A549 (cell line): Measurements from ENCODE around the gene CCDC18. TPM values are rescaled to one million over a fixed set of nuclear protein-coding genes. Genes with fewer than 3 reads are reported as not detected.

ENCODE experiments used
- ATAC-seq, 2 experiments: fragments of 200-7000 bp in 1 of 2; fragments of >200 bp in 1 of 2; cut with Nextera tagmentation in 1 of 2; cut with Tn5 transposase in 1 of 2; 3 replicates each; pipeline versions ENCODE4 v1.8.0 to v1.9.1; 2018 to 2020; ENCODE audit warnings: mild to moderate bottlenecking in 1 of 2, moderate library complexity in 1 of 2
- CTCF ChIA-PET: fragments of 300-600 bp; sonication (Branson Sonifier 250); formaldehyde crosslinking; extraction: SDS; loops from one replicate; lab custom pipeline; 2021; ENCODE audit warnings: antibody characterized with exemption, inconsistent platforms; lab: Yijun Ruan, JAX
- POLR2A ChIA-PET: fragments of 350-600 bp; formaldehyde crosslinking; extraction: SDS; loops from one replicate; lab custom pipeline; 2021; ENCODE audit warnings: antibody characterized with exemption, inconsistent platforms; lab: Yijun Ruan, JAX
- DNase-seq, 2 experiments: peaks; one replicate each; pipeline versions ENCODE4 v3.0.0 to v3.0.0-alpha.2; 2011 to 2016; ENCODE audit warnings: low read depth in 1 of 2, low spot score in 1 of 2
- FAIRE-seq: peaks from 2 replicates; lab custom pipeline; 2011; peaks lifted over from hg19 to GRCh38; lab: Jason Lieb, UNC
- H3K27ac ChIP-seq, 2 experiments: fragments of >200 bp; sonication (Bioruptor Twin); formaldehyde crosslinking; 3 replicates each; pipeline ENCODE4 v1.5.1; 2016 to 2017
- H3K4me1 ChIP-seq: fragments of >200 bp; sonication (Bioruptor Twin); formaldehyde crosslinking; 3 replicates; pipeline ENCODE4 v1.6.1; 2016
- H3K4me2 ChIP-seq: fragments of >200 bp; sonication (Bioruptor Twin); formaldehyde crosslinking; 3 replicates; pipeline ENCODE4 v1.6.1; 2016
- H3K4me3 ChIP-seq: fragments of >200 bp; sonication (Bioruptor Twin); formaldehyde crosslinking; 3 replicates; pipeline ENCODE4 v1.5.1; 2016
- H3K9me3 ChIP-seq: fragments of >200 bp; sonication (Bioruptor Twin); formaldehyde crosslinking; 3 replicates; pipeline ENCODE4 v1.6.1; 2016
- BHLHE40 ChIP-seq: IDR thresholded peaks from 2 replicates; pipeline ENCODE4 v1.6.1; 2012; ENCODE audit warnings: low read depth, low read length, inconsistent platforms
- CBX2 ChIP-seq: fragments of 200-600 bp; sonication (generic); IDR thresholded peaks from 2 replicates; pipeline ENCODE4 v1.6.1; 2016; ENCODE audit warnings: low read depth, mild to moderate bottlenecking, borderline replicate concordance
- CEBPB ChIP-seq, 2 experiments: fragments of >200 bp in 1 of 2; sonication (Bioruptor Twin) in 1 of 2; formaldehyde crosslinking in 1 of 2; IDR thresholded peaks; 2 replicates each; pipeline ENCODE4 v1.6.1; 2012 to 2016
- CHD2 ChIP-seq: fragments of 150-350 bp; IDR thresholded peaks from 2 replicates; pipeline ENCODE4 v1.6.1; 2014; ENCODE audit warnings: low read length; ENCODE audit not compliant: partially characterized antibody
- EP300 ChIP-seq, 2 experiments: fragments of >200 bp; sonication (Bioruptor Twin); formaldehyde crosslinking; IDR thresholded peaks; 2 replicates in 1 of 2; 3 replicates in 1 of 2; pipeline ENCODE4 v1.6.1; 2016 to 2017
- ESRRA ChIP-seq: fragments of 150-350 bp; IDR thresholded peaks from 2 replicates; pipeline ENCODE4 v1.6.1; 2014; ENCODE audit warnings: mild to moderate bottlenecking, low read length, borderline replicate concordance
- FOSB ChIP-seq: fragments of 250-450 bp; sonication (Bioruptor Pico); IDR thresholded peaks from 2 replicates; pipeline ENCODE4 v1.5.0; 2020; ENCODE audit warnings: mild to moderate bottlenecking, moderate library complexity
- FOXS1 ChIP-seq: fragments of 250-450 bp; sonication (Bioruptor Pico); IDR thresholded peaks from 2 replicates; pipeline ENCODE4 v1.5.0; 2020; ENCODE audit warnings: mild to moderate bottlenecking, moderate library complexity
- GATA3 ChIP-seq: IDR thresholded peaks from 2 replicates; pipeline ENCODE4 v1.6.1; 2012; ENCODE audit warnings: borderline replicate concordance
- HDAC2 ChIP-seq: fragments of 200-600 bp; sonication (generic); IDR thresholded peaks from 2 replicates; pipeline ENCODE4 v1.6.1; 2016
- HOXA7 ChIP-seq: fragments of 250-450 bp; sonication (Bioruptor Pico); IDR thresholded peaks from 2 replicates; pipeline ENCODE4 v1.5.0; 2020; ENCODE audit warnings: mild to moderate bottlenecking, moderate library complexity
- HOXB5 ChIP-seq: fragments of 250-450 bp; sonication (Bioruptor Pico); IDR thresholded peaks from 2 replicates; pipeline ENCODE4 v1.5.0; 2020; ENCODE audit warnings: mild to moderate bottlenecking, moderate library complexity
- JUN ChIP-seq, 2 experiments: fragments of >200 bp; sonication (Bioruptor Twin); formaldehyde crosslinking; IDR thresholded peaks; 2 replicates in 1 of 2; 3 replicates in 1 of 2; pipeline ENCODE4 v1.6.1; 2016 to 2017
- JUNB ChIP-seq: fragments of >200 bp; sonication (Bioruptor Twin); formaldehyde crosslinking; IDR thresholded peaks from 2 replicates; pipeline ENCODE4 v1.6.1; 2016
- KDM1A ChIP-seq: fragments of 200-600 bp; sonication (generic); IDR thresholded peaks from 2 replicates; pipeline ENCODE4 v1.6.1; 2016; ENCODE audit warnings: low read depth, mild to moderate bottlenecking
- KDM5A ChIP-seq: fragments of 200-600 bp; sonication (generic); IDR thresholded peaks from 2 replicates; pipeline ENCODE4 v1.6.1; 2016; ENCODE audit warnings: antibody characterized with exemption, mild to moderate bottlenecking
- MYC ChIP-seq: IDR thresholded peaks from 2 replicates; pipeline ENCODE4 v1.6.1; 2012; ENCODE audit warnings: mild to moderate bottlenecking, inconsistent platforms, low read length, improper control_type of control experiment, borderline replicate concordance
- PBX3 ChIP-seq: IDR thresholded peaks from 2 replicates; pipeline ENCODE4 v1.6.1; 2012
- PHF8 ChIP-seq: fragments of 200-600 bp; sonication (generic); IDR thresholded peaks from 2 replicates; pipeline ENCODE4 v1.6.1; 2016; ENCODE audit warnings: low read depth, mild to moderate bottlenecking, antibody characterized with exemption, moderate library complexity, borderline replicate concordance
- RARB ChIP-seq: fragments of 250-450 bp; sonication (Bioruptor Pico); IDR thresholded peaks from 2 replicates; pipeline ENCODE4 v1.8.0; 2021; ENCODE audit warnings: mild to moderate bottlenecking, moderate library complexity
- RCOR1 ChIP-seq: fragments of 150-350 bp; IDR thresholded peaks from 2 replicates; pipeline ENCODE4 v1.6.1; 2014; ENCODE audit warnings: antibody characterized with exemption, low read length, low read depth
- USF2 ChIP-seq: fragments of 450-650 bp; IDR thresholded peaks from 2 replicates; pipeline ENCODE4 v1.6.1; 2014; ENCODE audit warnings: antibody characterized with exemption
- ZC3H11A ChIP-seq: fragments of 450-650 bp; IDR thresholded peaks from 2 replicates; pipeline ENCODE4 v1.6.1; 2014; ENCODE audit warnings: antibody characterized with exemption, mild to moderate bottlenecking
- ZNF302 ChIP-seq: fragments of 250-450 bp; sonication (Bioruptor Pico); IDR thresholded peaks from 2 replicates; pipeline ENCODE4 v1.9.0; 2021; ENCODE audit warnings: inconsistent platforms, mild to moderate bottlenecking, moderate library complexity
- ZSCAN20 ChIP-seq: fragments of 250-450 bp; sonication (Bioruptor Pico); IDR thresholded peaks from 2 replicates; pipeline ENCODE4 v1.8.0; 2022; ENCODE audit warnings: mild to moderate bottlenecking, moderate library complexity
- whole genome bisulfite sequencing: methylation state at CpG from one replicate; pipeline ENCODE4 v1.1.6; 2017; ENCODE audit errors: missing lambda C conversion rate; 5-methylcytosine and 5-hydroxymethylcytosine counted together
- polyA plus RNA-seq, 4 experiments: library from polyadenylated mRNA; depleted of rRNA in 3 of 4; stranded (reverse); fragments of >200 nt; fragmentation: RNase III in 1 of 4; extraction: RNeasy Plus Mini Kit Qiagen cat#74134 plus additional on column Dnase treatment in 1 of 4; gene quantifications; 2 replicates in 3 of 4; 3 replicates in 1 of 4; pipeline ENCODE4 v1.2.3, GENCODE V29; 2011 to 2017
- TF ChIP-seq, protein P1 (sequence below): fragments of 150-350 bp; IDR thresholded peaks from 2 replicates; pipeline ENCODE4 v1.6.1; 2014; ENCODE audit warnings: low read depth, mild to moderate bottlenecking, low read length

CCDC18 gene
- polyA plus RNA-seq, 2 of the 4 experiments (the other 2 are of a cell fraction): 9.8 to 10.0 TPM

GRCh38 chr1:93223023-93223675 lies 42.6 kb downstream of the CCDC18 start:
- H3K4me3 ChIP-seq: no peak overlapping the region
- WGBS: 96% methylated on average over 2 of the region's 2 CpGs
- no peak overlapping the region for H3K4me2 ChIP-seq
- no peak overlapping the region for H3K27ac ChIP-seq
- no peaks in the 10 kb centered on the region for H3K4me1 ChIP-seq
- DNase-seq: no peak
- POLR2A ChIA-PET: no interaction called here
- no peak for ATAC-seq
- CTCF ChIA-PET: no interaction called here
- FAIRE-seq: no peak
- no peaks in the 10 kb centered on the region for H3K9me3 ChIP-seq
- TF ChIP-seq PBX3 (no peak), PHF8 (no peak), EP300 (IDR thresholded peaks at IDR 0.05) (no peak), HOXB5 (CRISPR knock-in tag) (no peak), ESRRA (no peak), HDAC2 (no peak), JUNB (no peak), MYC (no peak), CEBPB (IDR thresholded peaks at IDR 0.05) (no peak), KDM1A (no peak)
- TF ChIP-seq, protein P1, sequence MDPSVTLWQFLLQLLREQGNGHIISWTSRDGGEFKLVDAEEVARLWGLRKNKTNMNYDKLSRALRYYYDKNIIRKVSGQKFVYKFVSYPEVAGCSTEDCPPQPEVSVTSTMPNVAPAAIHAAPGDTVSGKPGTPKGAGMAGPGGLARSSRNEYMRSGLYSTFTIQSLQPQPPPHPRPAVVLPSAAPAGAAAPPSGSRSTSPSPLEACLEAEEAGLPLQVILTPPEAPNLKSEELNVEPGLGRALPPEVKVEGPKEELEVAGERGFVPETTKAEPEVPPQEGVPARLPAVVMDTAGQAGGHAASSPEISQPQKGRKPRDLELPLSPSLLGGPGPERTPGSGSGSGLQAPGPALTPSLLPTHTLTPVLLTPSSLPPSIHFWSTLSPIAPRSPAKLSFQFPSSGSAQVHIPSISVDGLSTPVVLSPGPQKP: no peak

GRCh38 chr1:93235261-93235660 lies 54.7 kb downstream of the CCDC18 start:
- Histone ChIP-seq H3K4me3 (no peak overlapping the region), H3K4me2 (no peak overlapping the region), H3K9me3 (no peaks in the 10 kb centered on the region), H3K4me1 (no peaks in the 10 kb centered on the region), H3K27ac (no peak overlapping the region)
- no peak for ATAC-seq
- CTCF ChIA-PET: no interaction called here
- POLR2A ChIA-PET: no interaction called here
- no peak for DNase-seq
- FAIRE-seq: no peak
- no peak for TF ChIP-seq CBX2
- no peak for TF ChIP-seq ZSCAN20 (CRISPR knock-in tag)
- TF ChIP-seq RCOR1: no peak
- no peak for TF ChIP-seq PHF8
- TF ChIP-seq ESRRA: no peak
- no peak for TF ChIP-seq ZNF302
- TF ChIP-seq HOXA7 (CRISPR knock-in tag): no peak
- no peak for TF ChIP-seq GATA3
- no peak for TF ChIP-seq MYC
- TF ChIP-seq CHD2: no peak
- no peak for TF ChIP-seq RARB (CRISPR knock-in tag)
- no peak for TF ChIP-seq USF2
- no peak for TF ChIP-seq BHLHE40
- TF ChIP-seq HOXB5 (CRISPR knock-in tag): no peak
- TF ChIP-seq FOXS1 (CRISPR knock-in tag): no peak
- TF ChIP-seq CEBPB (IDR thresholded peaks at IDR 0.05): no peak
- no peak for TF ChIP-seq FOSB (CRISPR knock-in tag)
- no peak for TF ChIP-seq ZC3H11A
- no peak for TF ChIP-seq KDM5A
- no peak for TF ChIP-seq JUN (IDR thresholded peaks at IDR 0.05)
